Inferior parietal cortex (tissue), 1 donor: ENCODE results near the gene TAF1C.
"Not testable (repeated sequence)": the region's sequence is repeated elsewhere in the genome, so short reads cannot be mapped to it uniquely, and the experiment has no call there.

Experiments used
- DNase-seq: peaks from one replicate; pipeline ENCODE4 v3.0.0-alpha.2; 2016; ENCODE audit errors: extremely low spot score

Gene TAF1C

DNA sequence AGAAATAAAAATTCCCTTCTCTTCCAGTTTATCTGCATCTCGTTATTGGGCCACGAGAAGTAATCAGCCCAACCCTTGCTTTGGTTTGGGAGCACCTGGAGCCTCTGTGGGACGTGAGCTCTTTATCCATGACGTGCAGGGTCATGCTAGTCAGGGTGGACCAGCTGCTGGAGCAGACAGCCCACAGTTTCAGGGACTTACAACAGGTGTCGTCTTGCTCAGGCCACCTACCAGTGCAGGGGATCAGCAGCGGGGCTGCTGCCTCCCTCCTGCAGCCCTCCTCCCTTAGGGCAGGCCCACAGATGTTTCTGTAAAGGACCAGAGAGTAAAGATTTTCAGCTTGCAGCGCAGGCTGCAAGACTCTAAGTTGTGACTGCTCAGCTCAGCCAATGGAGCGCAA lies 21.0 kb upstream of the TAF1C start:
- DNase-seq, result no peak

DNA sequence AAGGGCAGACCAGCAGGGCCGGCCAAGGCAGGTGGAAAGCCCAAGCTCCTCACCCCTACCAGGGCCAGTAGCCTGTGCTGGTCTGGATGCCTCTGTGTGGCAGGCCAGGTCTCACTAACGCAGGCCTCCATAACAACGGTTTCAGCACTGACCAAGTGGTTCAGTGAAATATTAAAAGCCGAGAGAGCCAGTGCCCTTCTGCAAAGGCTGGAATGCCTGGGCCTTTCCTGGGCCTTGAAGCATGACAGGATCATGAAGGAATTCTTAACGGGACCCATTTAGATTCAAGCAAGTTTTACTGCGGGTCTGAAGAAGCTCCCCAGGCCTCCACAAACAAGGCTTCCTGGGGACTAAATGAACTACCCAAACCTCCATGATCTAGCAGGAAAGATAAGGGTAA lies 20.4 kb upstream of the TAF1C start:
- DNase-seq, result no peak

DNA sequence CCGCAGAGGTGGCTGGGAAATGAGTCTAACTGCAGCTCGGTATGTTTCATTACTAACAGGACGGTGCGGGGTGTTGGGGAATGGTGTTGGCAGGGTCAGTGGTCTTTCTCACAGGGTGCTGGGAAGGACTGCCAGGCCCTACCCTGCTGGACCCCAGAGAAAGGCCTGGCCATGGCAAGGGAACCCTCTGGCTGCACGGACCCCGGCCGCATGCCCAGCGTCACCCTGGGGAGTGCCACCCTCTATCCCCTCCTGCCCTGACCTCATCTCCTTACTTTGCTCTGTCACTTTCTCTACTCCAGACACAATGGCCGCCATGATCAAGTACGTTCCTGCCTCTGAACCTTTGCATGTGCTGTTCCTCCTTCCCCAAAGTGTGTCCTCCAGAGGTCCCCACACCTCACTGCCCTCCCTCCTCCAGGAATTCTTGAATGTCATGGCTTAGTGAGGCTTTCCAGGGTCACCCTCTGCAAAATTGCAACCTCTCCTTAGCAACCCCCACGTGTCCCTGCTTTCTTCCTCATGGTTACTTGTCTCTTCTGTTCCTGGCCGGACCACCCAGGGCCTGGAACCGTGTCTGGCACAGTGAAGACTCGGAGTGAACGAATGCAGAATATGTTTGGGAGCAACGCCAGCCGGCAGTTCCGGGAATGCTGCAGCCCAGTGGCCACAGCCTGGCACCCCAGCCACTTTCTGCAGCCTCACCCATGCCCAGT lies 19.3 kb upstream of the TAF1C start:
- no peak for DNase-seq

DNA sequence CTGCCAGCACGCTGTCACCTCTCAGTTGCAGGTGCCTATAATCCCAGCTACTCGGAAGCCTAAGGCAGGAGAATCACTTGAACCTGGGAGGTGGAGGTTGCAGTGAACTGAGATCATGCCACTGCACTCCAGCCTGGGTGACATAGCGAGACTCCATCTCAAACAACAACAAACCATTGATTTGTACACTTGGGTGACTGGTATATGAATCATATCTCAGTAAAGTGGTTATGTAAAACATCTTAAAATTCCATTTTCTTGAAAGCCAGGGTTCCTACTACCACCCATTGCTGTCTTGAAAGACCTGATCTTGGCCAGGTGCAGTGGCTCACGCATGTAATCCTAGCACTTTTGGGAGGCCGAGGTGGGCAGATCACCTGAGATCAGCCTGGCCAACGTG lies 18.3 kb upstream of the TAF1C start:
- not testable (repeated sequence) for DNase-seq

DNA sequence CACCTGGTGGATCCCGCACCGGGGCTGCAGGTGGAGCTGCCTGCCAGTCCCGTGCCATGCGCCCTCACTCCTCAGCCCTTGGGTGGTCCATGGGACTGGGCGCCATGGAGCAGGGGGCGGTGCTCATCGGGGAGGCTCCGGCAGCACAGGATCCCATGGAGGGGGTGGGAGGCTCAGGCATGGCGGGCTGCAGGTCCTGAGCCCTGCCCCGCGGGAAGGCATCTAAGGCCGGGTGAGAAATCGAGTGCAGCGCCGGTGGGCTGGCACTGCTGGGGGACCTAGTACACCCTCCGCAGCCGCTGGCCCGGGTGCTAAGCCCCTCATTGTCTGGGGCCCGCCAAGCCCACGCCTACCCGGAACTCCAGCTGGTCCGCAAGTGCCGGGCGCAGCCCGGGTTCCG lies 17.7 kb upstream of the TAF1C start:
- DNase-seq, result not testable (repeated sequence)

DNA sequence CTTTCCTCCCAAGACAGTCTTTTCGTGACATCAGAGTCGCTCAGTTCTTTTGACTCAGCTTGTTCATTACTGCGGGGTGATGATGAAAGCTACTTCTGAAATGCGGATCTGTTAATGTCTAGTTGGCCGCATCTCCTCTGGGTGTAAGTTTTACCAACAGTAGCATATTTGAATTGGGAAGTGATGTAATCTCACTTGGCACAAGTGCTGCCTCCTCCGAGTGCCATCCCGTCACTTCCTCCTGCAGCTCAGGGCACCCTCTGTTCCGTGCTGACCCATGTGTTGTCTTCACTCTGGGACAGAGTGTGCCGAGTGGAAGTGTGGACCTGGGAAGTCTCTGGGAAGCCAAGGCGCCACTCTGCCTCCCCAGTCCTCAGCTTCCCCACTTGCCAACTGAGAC lies 13.0 kb upstream of the TAF1C start:
- no peak for DNase-seq

DNA sequence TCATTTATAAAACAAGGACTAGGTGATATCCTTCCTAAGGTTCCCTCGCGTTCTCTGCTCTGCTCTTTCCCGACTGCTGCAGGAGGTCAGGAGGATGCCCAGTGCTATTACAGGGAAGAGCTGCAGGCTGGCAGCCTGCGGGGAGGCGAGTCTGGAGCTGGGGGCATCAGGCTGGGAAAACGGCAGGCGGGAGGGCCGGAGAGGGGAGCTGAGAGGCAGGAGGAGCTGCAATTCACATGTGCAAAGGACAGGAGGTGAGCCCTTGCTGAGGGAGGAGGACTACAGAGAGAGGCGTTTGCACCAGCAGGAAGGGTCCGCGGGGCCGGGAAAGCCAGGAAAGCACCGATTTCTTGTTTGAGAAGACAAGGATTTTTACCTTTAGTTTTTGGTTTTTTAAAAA lies 12.2 kb upstream of the TAF1C start:
- no peak for DNase-seq

DNA sequence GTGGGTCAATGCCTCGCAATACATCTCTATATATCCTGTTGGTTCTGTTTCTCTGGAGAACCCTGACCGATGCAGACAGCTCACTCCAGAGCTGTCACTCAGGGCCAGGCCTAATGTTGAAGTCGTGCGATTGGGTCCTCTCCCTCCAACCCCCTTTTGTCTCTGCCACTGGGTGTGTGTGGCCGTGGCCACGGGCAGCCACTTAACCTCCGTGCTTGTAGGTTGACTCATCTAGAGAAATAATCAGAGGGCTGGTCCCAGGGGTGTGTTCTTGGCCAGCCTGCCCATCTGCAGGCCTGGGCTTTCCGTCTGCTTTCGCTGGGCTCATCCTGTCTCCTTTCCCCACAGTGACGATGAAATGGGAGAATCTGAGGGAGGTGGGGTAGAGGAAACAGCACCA lies 11.5 kb upstream of the TAF1C start:
- DNase-seq, result no peak

DNA sequence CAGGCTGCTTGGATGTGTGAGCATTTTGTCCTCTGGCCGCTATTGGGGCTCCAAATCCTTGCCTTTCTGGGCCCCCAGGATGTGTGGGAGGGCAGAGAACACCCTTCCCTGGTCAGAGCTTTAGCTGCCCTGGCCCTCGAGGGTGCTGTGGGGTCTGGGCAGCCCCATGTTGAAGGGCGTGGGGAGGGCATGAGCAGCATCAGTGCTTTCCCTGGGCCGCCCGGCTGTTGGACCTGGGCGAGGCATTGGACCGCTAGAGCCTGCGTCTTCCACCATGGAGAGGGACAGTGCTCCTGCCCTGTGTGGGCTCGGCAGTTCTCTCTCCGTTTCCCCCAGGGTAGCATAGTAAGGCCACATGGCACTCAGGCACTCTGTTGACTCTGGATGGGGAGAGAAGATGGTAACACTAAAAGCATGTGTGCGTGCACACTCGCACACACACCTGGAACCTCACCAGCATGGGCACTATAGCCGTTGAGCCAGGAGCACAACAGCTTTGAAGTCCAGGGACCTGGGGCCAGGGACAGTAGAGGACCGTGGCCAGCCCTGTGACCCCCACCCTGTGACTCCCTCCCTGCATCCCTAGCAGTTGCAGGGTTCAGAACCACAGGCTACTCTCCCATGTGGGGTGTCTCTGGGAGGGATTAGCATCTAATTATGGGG lies 10.7 kb upstream of the TAF1C start:
- no peak for DNase-seq

DNA sequence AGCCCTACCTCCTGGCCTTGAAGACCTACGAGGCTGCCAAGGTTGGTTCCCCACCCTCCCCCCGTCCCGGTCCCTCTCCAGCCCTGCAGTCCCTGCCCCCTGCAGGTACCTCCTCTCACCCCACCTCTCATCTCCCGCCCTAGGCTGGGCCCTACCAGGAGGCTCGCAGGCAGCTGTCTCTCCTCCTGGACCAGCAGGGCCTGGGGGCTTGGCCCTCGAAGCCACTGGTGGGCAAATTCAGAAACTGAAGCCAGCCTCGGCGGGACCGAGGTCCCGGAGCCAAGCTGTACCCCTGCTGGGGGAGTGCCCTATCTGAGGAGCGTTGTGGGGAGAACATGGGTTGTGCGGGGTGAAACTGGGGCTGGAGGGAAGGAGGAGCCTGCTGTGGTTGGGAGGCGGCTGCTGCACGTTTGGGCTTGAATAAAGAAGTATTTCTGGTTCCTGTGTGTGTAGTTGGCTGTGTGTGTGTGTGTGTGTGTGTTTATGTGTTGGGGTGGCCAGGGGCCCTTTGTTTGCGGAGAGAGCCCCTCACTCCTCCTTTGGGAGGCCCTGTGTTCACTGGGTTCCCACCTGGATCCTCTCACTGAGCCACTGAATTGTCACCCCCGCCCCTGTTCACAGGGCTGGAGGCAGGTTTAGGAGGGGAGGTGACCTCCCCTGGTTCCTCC lies 10.0 kb upstream of the TAF1C start:
- DNase-seq, result no peak

DNA sequence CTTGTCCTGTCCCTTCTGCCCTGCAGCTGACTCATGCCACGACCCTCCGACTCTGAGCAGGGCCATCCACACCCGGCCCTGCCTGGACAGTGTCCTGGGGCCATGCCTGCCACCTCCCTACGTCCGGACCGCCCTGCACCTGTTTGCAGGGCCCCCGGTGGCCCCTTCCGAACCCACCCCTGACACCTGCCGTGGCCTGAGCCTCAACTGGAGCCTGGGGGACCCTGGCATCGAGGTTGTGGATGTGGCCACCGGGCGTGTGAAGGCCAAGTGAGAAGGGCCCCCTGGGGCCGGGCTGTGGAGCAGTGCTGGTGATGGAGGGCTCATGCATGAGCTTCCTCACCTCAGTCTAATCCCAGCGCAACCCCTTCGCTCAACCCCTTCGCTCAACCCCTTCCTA lies 9.2 kb upstream of the TAF1C start:
- DNase-seq, result no peak

DNA sequence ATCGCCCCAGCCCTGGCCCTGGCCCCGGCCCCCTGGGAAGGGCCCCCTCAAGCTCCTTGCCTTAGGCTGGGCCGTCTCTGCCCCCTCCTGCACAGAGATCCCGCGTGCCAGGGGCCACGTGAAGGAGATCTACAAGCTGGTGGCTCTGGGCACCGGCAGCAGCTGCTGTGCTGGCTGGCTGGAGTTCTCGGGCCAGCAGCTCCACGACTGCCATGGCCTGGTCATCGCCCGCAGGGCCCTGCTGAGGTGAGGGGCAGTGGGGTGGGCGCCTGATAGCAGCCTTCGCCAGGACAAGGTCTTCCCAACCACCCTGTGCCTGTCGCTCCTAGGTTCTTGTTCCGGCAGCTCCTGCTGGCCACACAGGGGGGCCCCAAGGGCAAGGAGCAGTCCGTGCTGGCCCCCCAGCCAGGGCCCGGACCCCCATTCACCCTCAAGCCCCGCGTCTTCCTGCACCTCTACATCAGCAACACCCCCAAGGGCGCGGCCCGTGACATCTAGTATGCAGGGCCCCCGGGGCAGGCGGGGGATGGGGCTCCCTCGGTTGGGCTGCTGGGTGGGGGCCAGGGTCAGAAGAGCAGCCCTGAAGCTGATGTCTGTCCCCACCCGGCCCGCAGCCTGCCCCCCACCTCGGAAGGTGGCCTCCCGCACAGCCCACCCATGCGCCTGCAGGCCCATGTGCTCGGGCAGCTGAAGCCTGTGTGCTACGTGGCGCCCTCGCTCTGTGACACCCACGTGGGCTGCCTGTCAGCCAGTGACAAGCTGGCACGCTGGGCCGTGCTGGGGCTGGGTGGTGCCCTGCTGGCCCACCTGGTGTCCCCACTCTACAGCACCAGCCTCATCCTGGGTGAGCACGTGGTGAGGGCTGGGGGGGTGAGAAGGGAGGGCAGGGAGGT lies 8.6 kb upstream of the TAF1C start:
- no peak for DNase-seq

DNA sequence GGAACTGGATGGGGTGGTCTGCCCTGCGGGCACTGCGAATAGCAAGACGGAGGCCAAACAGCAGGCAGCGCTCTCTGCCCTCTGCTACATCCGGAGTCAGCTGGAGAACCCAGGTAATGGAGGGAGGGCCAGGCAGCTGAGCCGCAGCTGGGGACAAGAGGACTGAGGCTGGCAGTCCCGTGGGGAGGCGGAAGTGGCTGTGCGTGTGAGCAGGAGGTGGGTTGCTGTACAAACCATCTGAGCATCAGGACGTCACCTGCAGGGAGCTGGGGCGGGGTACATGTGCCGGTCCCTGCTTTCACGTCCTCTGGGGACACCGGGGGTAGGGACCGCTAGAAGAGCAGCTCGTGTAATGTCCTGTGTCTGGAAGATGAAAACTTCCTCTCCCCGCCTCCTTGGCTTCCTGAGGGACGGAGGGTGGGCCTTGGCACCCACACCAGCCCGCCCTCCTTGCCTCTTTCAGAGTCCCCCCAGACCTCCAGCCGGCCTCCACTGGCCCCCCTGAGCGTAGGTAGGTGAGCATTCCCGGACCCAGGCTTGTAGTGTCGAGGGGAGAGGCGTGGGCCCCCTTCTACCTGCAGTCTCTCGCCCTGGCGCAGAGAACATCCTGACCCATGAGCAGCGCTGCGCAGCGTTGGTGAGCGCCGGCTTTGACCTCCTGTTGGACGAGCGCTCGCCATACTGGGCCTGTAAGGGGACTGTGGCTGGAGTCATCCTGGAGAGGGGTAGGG lies 7.8 kb upstream of the TAF1C start:
- no peak for DNase-seq

DNA sequence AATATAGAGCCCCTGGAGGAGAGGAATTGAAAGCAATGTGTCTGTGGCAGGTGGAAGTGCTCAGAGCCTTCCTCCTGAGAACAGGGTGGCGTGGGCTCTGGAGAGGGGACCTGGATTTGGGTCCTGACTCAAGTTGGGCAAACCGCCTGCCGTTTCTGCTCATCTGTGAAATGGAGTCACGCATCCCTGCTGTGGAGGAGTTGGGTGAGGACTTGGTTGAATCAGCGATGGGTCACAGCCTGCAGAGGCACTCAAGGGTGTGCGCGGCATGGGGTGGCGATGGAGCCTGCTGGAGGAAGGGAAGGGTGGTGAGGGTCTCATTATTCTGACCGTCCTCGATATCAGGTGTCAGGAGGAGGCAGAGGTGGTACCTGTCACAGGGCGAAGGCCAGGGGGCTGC lies 7.2 kb upstream of the TAF1C start:
- no peak for DNase-seq

DNA sequence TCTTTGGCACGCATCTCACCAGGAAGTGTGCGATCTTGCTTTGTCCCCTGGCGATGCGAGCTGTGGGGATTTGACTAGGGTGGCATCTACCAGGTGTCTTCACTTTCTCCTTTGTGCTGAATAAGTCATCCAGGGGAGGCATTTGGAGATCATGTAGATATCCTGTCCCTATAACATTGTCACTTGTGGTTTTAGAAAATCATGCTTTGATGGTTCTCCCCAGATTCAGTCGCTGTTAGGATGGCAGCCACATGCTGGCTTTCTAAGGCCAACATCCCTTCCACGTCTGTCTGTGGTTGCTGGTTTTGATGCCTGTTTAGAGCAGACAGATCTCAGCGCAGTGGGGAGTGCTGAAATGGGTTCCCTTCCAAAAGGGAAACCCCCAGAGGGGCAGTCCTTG lies 6.6 kb upstream of the TAF1C start:
- no peak for DNase-seq

DNA sequence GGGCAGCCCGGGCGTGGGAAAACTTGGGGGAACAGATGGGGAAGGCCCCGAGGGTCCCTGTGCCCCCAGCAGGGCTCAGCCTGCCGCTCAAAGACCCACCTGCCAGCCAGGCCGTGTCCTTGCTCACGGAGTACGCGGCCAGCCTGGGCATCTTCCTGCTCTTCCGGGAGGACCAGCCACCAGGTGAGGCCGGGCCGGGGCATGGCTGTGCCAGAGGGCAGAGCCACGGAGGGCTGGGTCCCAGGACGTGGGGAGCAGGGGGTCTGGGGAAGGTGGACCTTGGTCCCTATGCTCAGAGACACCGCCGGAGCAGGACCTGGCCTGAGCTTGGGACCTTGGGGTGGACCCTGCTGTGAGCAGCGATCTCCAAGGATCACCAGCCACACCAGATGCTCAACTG lies 4.6 kb upstream of the TAF1C start:
- no peak for DNase-seq

DNA sequence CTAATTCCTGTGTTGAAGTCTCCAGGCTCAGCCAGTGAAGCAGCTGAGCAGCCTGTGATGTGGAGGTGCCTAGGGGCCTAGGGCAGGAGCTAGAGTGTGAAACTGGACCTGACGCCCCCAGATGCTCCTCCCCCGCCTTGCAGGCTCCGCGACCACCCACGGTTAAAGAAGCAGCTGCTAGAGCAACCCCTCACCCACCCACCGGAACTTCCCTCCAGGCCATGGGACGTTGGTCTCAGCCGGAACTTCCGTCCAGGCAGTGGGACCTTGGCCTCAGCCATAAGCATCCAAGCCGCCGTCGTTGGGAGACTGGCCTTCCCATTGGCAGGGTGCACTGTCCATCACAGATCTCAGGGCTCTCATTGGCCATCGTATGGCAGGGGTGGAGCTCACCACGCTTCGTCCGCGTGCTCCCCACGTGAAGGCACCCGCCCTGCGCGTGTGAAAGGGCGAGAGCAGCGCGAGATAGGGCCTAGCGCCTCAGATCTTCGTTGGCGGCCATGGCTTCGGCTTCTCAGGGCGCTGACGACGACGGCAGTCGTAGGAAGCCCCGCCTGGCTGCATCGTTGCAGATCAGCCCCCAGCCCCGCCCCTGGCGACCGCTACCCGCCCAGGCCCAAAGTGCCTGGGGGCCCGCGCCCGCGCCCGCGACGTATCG lies 4.0 kb upstream of the TAF1C start, which contains the start of gene ADAD2:
Gene ADAD2, plus strand, starts transcription at position 427 of the 658 bp plus-strand sequence. Its CDS starts 74 bp downstream, at position 501.
- DNase-seq, result no peak

DNA sequence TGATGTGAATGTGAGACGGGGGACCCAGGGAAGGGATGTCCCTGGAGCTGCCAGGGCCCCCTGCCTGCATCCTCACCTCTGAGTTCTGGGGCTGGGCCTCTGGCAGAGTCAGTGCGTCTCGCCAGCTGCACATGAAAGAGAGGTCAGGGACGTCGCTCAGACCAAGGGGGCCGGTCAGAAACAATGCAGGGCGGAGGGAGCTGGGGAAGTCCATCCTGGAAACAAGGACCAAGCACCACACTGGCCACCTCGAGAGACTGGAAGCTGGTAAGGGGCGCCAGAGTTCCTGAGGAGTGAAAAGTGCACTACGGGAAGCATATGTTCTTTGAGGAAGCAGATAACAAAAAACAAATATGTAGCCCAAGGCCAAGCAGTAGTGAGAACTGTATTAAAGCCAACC lies 2.1 kb downstream of the TAF1C start:
- no peak for DNase-seq

DNA sequence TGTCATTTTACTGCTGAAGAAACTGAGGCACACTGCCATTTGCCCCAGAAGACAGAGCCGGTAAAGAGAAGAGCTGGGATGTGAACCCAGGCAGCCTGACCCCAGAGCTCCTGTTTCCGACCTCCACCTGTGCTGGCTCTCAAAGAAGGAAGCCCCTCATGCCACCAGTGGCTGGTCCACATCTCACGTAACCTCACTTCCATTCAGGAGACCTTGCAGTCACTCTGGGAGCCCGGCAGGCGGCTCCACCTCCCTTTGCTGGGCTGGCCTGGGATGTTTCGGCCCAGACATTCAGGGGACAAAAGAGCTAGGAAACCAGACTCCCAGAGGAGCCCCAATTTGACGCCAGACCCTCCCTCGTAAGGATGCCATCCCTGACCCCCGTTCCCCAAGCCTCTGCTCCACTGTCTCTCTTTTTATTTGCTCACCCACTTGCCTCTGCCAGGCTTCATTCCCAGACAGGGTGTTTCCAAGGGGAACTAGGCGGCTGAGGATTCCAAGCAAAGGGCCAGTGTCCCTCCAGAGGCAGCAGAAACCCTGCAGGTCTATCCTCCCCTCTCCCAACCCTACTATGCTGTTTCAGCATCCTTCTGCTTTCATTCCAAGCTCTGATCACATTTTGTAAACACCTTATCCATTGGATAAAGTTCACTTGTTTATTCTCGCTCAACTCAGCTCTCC lies 2.8 kb downstream of the TAF1C start:
- DNase-seq, result no peak

DNA sequence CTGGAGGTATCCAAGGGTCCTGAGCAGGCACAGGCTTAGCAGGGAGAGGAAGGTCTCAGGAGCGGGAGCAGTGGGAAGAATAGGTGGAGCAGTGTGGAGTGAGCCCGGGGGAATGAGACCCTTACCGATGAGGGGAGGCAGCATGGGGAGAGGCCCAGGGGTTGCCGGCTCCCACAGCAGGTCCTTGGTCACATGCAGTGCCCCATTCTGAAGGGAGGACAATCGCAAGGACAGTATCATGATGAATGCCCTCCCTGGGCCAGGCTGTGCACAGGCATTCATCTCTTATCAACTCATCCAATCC lies 3.3 kb downstream of the TAF1C start:
- no peak for DNase-seq
